Measurements from ENCODE around the gene DHX8. TPM values are rescaled to one million over a fixed set of nuclear protein-coding genes. Genes with fewer than 3 reads are reported as not detected.
A peak's percentile ranks its signal among the peaks of the same experiment; 100 is the strongest.

DHX8 gene
- total and polyA plus RNA-seq, 2 of the 4 experiments (the other 2 are of a cell fraction): 21.8 to 50.0 TPM

- DNase-seq (no peak), ATAC-seq (ENCODE audit: low read depth) (no peak)
- Histone ChIP-seq H3K14ac (replicated peaks; ENCODE audit: low read depth, low read length) (no peak overlapping the region), H3K4me3 (ENCODE audit: insufficient read depth, low read depth, low read length) (no peak overlapping the region), H2BK20ac (ENCODE audit: low read depth, low read length) (no peak overlapping the region), H3K9me1 (ENCODE audit: insufficient read depth, low read length) (peaks cover 4% of the 10 kb centered on the region), H3K9ac (ENCODE audit: low read depth, low read length) (no peak overlapping the region), H4K8ac (ENCODE audit: low read depth in 2 of 2, low read length in 2 of 2) (no peak overlapping the region), H3K18ac (ENCODE audit: low read depth, low read length) (no peak overlapping the region), H3K79me1 (ENCODE audit: low read depth in 1 of 2, low read length in 2 of 2) (no peaks in the 10 kb centered on the region), H4K91ac (ENCODE audit: insufficient read depth, low read depth, low read length) (no peak overlapping the region), H2AFZ (replicated peaks; ENCODE audit: low read length, poor library complexity) (no peak overlapping the region), H3K9me3 (ENCODE audit: control insufficient read depth, insufficient read depth, low read length) (no peaks in the 10 kb centered on the region), H2AK9ac (replicated peaks; ENCODE audit: low read depth, low read length, poor library complexity) (no peak overlapping the region), H4K20me1 (ENCODE audit: insufficient read depth, low read length) (no peaks in the 10 kb centered on the region), H2BK120ac (ENCODE audit: low read depth, low read length) (no peak overlapping the region), H3K36me3 (ENCODE audit: control insufficient read depth, insufficient read depth, low read length) (no peaks in the 10 kb centered on the region), H3K4me1 (ENCODE audit: control insufficient read depth, insufficient read depth, low read length) (peaks cover 8% of the 10 kb centered on the region), H3K4ac (ENCODE audit: low read depth, low read length) (no peak overlapping the region), H2BK15ac (ENCODE audit: low read depth, low read length) (no peak overlapping the region), H2AK5ac (ENCODE audit: low read depth, low read length) (no peak overlapping the region), H3K56ac (ENCODE audit: extremely low read depth, insufficient read depth, low read length) (no peak overlapping the region), H4K5ac (ENCODE audit: low read depth, low read length) (no peak overlapping the region), H3K27ac (ENCODE audit: insufficient read depth, low read length) (no peak overlapping the region), H3K27me3 (ENCODE audit: control insufficient read depth, insufficient read depth, low read length) (no peaks in the 10 kb centered on the region; the same call in 1 of the 2 replicates), H3K23ac (ENCODE audit: low read depth, low read length) (no peak overlapping the region), H3K4me2 (ENCODE audit: low read depth, low read length) (no peak overlapping the region), H2BK5ac (ENCODE audit: low read depth, low read length, poor library complexity, severe bottlenecking) (no peak overlapping the region)
- POLR2A ChIA-PET (ENCODE audit: unreplicated experiment): interaction anchor here (0.6 kb wide), 1 partner anchor 640 kb away, joined by 3 read pairs; the partner anchor contains the start of gene BECN1
- in situ Hi-C loops (cut with MboI; ENCODE audit: low sequenced_read_pairs) (no loop called here), intact Hi-C loops (cut with micrococcal nuclease) (no loop called here), dilution Hi-C loops (cut with HindIII; ENCODE audit: low sequenced_read_pairs, unreplicated experiment) (no loop called here)
- no peak for TF ChIP-seq MXI1 (IDR thresholded peaks at IDR 0.05; ENCODE audit: borderline replicate concordance, low read depth, low read length)
- TF ChIP-seq CEBPB (IDR thresholded peaks at IDR 0.05; ENCODE audit: low read depth, low read length): peak; percentile 36
- no CpG with 5 or more reads among the region's 1 CpG for WGBS, 2 experiments (ENCODE audit: extremely low coverage in 2 of 2, insufficient read length in 1 of 2)
- CTCF ChIA-PET: no interaction called here
- BruUV-seq (replicated peaks): no TSS peak
Observed at GRCh38 chr17:43464046-43464445, 19.7 kb upstream of the DHX8 start.
